Liver (tissue), 9 donors: ENCODE data around the gene FGF3. TPM values are rescaled to one million over a fixed set of nuclear protein-coding genes. Genes with fewer than 3 reads are reported as not detected.

Source experiments
- DNase-seq: peaks from one replicate; pipeline ENCODE4 v3.0.0-alpha.2; 2017; ENCODE audit warnings: low spot score
- H3K27ac ChIP-seq, 2 donors: one replicate each; pipeline ENCODE4 v1.7.0; 2013; ENCODE audit warnings: inconsistent platforms in 2 of 2, low read length in 2 of 2, control low read depth in 1 of 2, low read depth in 1 of 2, mild to moderate bottlenecking in 1 of 2
- H3K27me3 ChIP-seq, 4 donors: one replicate each; pipeline versions ENCODE4 v1.6.1 to v1.7.0; 2013; ENCODE audit warnings: low read length in 3 of 4, inconsistent platforms in 1 of 4, mild to moderate bottlenecking in 1 of 4, moderate library complexity in 1 of 4; ENCODE audit not compliant: control insufficient read depth in 4 of 4, insufficient read depth in 4 of 4
- H3K36me3 ChIP-seq, 4 donors: one replicate each; pipeline versions ENCODE4 v1.6.1 to v1.7.0; 2013; ENCODE audit warnings: low read length in 3 of 4, mild to moderate bottlenecking in 3 of 4, low read depth in 1 of 4, moderate library complexity in 1 of 4; ENCODE audit not compliant: control insufficient read depth in 4 of 4, insufficient read depth in 3 of 4
- H3K4me1 ChIP-seq, 4 donors: one replicate each; pipeline versions ENCODE4 v1.6.1 to v1.7.0; 2013; ENCODE audit warnings: low read length in 3 of 4, mild to moderate bottlenecking in 3 of 4, moderate library complexity in 1 of 4; ENCODE audit not compliant: control insufficient read depth in 4 of 4, insufficient read depth in 4 of 4
- H3K4me3 ChIP-seq, 3 donors: one replicate each; pipeline versions ENCODE4 v1.6.1 to v1.7.0; 2013; ENCODE audit warnings: low read length in 3 of 3, control low read depth in 1 of 3, low read depth in 1 of 3, mild to moderate bottlenecking in 1 of 3
- H3K9ac ChIP-seq, 2 donors: one replicate each; pipeline ENCODE4 v1.7.0; 2013; ENCODE audit warnings: low read length in 2 of 2, mild to moderate bottlenecking in 2 of 2, moderate library complexity in 2 of 2, control low read depth in 1 of 2, low read depth in 1 of 2
- H3K9me3 ChIP-seq, 4 donors: one replicate each; pipeline versions ENCODE4 v1.6.1 to v1.7.0; 2013; ENCODE audit warnings: low read length in 3 of 4; ENCODE audit not compliant: control insufficient read depth in 4 of 4
- EGR1 ChIP-seq, 2 donors: IDR thresholded peaks; 2 replicates each; pipeline ENCODE4 v1.6.1; 2016 to 2018; ENCODE audit warnings: antibody characterized with exemption in 2 of 2, low read depth in 2 of 2
- FOXA1 ChIP-seq: IDR thresholded peaks from 2 replicates; pipeline ENCODE4 v1.6.1; 2016; ENCODE audit warnings: antibody characterized with exemption
- FOXA2 ChIP-seq: IDR thresholded peaks from 2 replicates; pipeline ENCODE4 v1.6.1; 2016; ENCODE audit warnings: antibody characterized with exemption
- GABPA ChIP-seq, 2 donors: IDR thresholded peaks in 1 of 2; conservative IDR thresholded peaks in 1 of 2; 2 replicates each; pipeline ENCODE4 v1.6.1; 2016; ENCODE audit warnings: antibody characterized with exemption in 2 of 2, mild to moderate bottlenecking in 1 of 2, moderate library complexity in 1 of 2
- HNF4A ChIP-seq, 2 donors: conservative IDR thresholded peaks; 2 replicates each; pipeline ENCODE4 v1.6.1; 2016; ENCODE audit warnings: antibody characterized with exemption in 2 of 2, mild to moderate bottlenecking in 2 of 2
- HNF4G ChIP-seq: IDR thresholded peaks from 2 replicates; pipeline ENCODE4 v1.6.1; 2016; ENCODE audit warnings: antibody characterized with exemption
- JUND ChIP-seq, 2 donors: IDR thresholded peaks; 2 replicates each; pipeline ENCODE4 v1.6.1; 2016; ENCODE audit warnings: antibody characterized with exemption in 2 of 2
- NR2F2 ChIP-seq: IDR thresholded peaks from 2 replicates; pipeline ENCODE4 v1.6.1; 2016; ENCODE audit warnings: antibody characterized with exemption
- RAD21 ChIP-seq, 2 donors: IDR thresholded peaks; 2 replicates each; pipeline ENCODE4 v1.6.1; 2016; ENCODE audit warnings: antibody characterized with exemption in 2 of 2, mild to moderate bottlenecking in 2 of 2
- RXRA ChIP-seq, 2 donors: IDR thresholded peaks; 2 replicates each; pipeline ENCODE4 v1.6.1; 2017 to 2018; ENCODE audit warnings: antibody characterized with exemption in 2 of 2, mild to moderate bottlenecking in 1 of 2
- SP1 ChIP-seq: IDR thresholded peaks from 2 replicates; pipeline ENCODE4 v1.6.1; 2018; ENCODE audit warnings: antibody characterized with exemption, mild to moderate bottlenecking
- TAF1 ChIP-seq: conservative IDR thresholded peaks from 2 replicates; pipeline ENCODE4 v1.6.1; 2016; ENCODE audit warnings: antibody characterized with exemption, mild to moderate bottlenecking
- YY1 ChIP-seq: IDR thresholded peaks from 2 replicates; pipeline ENCODE4 v1.6.1; 2016; ENCODE audit warnings: antibody characterized with exemption, mild to moderate bottlenecking
- whole genome bisulfite sequencing: extraction: QIAGEN DNeasy Blood & Tissue Kit; methylation state at CpG from one replicate; pipeline ENCODE4 v1.1.7; 2013; 5-methylcytosine and 5-hydroxymethylcytosine counted together
- polyA plus RNA-seq, 2 donors: library from polyadenylated mRNA; stranded (reverse) in 1 of 2; unstranded in 1 of 2; fragments of 200-250 nt in 1 of 2; fragments of >200 nt in 1 of 2; fragmentation: Nextera tagmentation in 1 of 2; extraction: Ambion mirVana in 1 of 2; gene quantifications; one replicate each; pipeline versions ENCODE4 v1.2.1 to v1.2.3, GENCODE V29; 2013 to 2015
- total RNA-seq, 2 donors: library from RNA; depleted of rRNA; stranded (reverse); fragments of >200 nt; gene quantifications; one replicate each; pipeline ENCODE4 v1.2.3, GENCODE V29; 2014
- TF ChIP-seq, protein P1 (sequence below): IDR thresholded peaks from 2 replicates; pipeline ENCODE4 v1.6.1; 2016; ENCODE audit warnings: antibody characterized with exemption, mild to moderate bottlenecking
- TF ChIP-seq, protein P2 (sequence below): IDR thresholded peaks from 2 replicates; pipeline ENCODE4 v1.6.1; 2016; ENCODE audit warnings: antibody characterized with exemption
- TF ChIP-seq, protein P3 (sequence below): IDR thresholded peaks from 2 replicates; pipeline ENCODE4 v1.6.1; 2016; ENCODE audit warnings: antibody characterized with exemption
- TF ChIP-seq, protein P4 (sequence below): fragments of 150-350 bp; IDR thresholded peaks from 2 replicates; pipeline ENCODE4 v1.5.1; 2017; ENCODE audit warnings: improper control_type of control experiment, low read depth, low read length; ENCODE audit not compliant: missing input control
- TF ChIP-seq, protein P5 (sequence below): IDR thresholded peaks from 2 replicates; pipeline ENCODE4 v1.6.1; 2016; ENCODE audit warnings: antibody characterized with exemption
- donor health status: healthy.
- donor health status: healthy.
- donor health status: healthy.
- donor health status: healthy.
- donor health status: healthy.

The FGF3 gene
- total and polyA plus RNA-seq, 4 donors, result not detected

DNA sequence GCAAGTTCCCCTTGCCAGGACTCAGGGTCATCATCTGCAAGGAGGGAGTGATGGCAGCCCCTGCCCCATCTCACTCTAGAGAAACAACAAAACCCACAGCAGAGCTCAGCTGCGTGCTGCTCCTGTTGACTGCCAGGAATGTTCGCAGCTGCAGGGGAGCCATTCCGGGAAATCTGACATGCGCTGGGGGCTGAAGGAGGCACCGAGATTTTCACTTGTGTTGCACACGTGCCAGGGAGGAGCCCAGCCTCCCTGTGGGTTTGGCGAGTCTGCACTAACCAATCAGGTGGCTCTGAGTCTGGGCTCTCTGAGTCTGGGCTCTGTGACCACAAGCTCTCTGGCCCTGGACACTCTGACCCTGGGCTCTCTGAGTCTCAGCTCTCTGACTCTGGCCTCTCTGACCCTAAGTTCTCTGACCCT is 10.5 kb downstream of the FGF3 start:
- Histone ChIP-seq H3K27ac (no peak overlapping the region), H3K4me1 (peaks cover 0 to 9% (median 4%) of the 10 kb centered on the region in 4 donors), H3K9ac (no peak overlapping the region), H3K36me3 (no peaks in the 10 kb centered on the region), H3K4me3 (no peak overlapping the region), H3K27me3 (no peaks in the 10 kb centered on the region), H3K9me3 (no peaks in the 10 kb centered on the region)
- TF ChIP-seq RXRA (IDR thresholded peaks at IDR 0.05) (peak; percentile 23 to 77), FOXA2 (no peak), SP1 (no peak), RAD21 (IDR thresholded peaks at IDR 0.05) (no peak)
- TF ChIP-seq, protein P1, sequence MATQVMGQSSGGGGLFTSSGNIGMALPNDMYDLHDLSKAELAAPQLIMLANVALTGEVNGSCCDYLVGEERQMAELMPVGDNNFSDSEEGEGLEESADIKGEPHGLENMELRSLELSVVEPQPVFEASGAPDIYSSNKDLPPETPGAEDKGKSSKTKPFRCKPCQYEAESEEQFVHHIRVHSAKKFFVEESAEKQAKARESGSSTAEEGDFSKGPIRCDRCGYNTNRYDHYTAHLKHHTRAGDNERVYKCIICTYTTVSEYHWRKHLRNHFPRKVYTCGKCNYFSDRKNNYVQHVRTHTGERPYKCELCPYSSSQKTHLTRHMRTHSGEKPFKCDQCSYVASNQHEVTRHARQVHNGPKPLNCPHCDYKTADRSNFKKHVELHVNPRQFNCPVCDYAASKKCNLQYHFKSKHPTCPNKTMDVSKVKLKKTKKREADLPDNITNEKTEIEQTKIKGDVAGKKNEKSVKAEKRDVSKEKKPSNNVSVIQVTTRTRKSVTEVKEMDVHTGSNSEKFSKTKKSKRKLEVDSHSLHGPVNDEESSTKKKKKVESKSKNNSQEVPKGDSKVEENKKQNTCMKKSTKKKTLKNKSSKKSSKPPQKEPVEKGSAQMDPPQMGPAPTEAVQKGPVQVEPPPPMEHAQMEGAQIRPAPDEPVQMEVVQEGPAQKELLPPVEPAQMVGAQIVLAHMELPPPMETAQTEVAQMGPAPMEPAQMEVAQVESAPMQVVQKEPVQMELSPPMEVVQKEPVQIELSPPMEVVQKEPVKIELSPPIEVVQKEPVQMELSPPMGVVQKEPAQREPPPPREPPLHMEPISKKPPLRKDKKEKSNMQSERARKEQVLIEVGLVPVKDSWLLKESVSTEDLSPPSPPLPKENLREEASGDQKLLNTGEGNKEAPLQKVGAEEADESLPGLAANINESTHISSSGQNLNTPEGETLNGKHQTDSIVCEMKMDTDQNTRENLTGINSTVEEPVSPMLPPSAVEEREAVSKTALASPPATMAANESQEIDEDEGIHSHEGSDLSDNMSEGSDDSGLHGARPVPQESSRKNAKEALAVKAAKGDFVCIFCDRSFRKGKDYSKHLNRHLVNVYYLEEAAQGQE, result no peak
- DNase-seq, result no peak
- 59% methylated on average over 7 of the region's 7 CpGs for WGBS

DNA sequence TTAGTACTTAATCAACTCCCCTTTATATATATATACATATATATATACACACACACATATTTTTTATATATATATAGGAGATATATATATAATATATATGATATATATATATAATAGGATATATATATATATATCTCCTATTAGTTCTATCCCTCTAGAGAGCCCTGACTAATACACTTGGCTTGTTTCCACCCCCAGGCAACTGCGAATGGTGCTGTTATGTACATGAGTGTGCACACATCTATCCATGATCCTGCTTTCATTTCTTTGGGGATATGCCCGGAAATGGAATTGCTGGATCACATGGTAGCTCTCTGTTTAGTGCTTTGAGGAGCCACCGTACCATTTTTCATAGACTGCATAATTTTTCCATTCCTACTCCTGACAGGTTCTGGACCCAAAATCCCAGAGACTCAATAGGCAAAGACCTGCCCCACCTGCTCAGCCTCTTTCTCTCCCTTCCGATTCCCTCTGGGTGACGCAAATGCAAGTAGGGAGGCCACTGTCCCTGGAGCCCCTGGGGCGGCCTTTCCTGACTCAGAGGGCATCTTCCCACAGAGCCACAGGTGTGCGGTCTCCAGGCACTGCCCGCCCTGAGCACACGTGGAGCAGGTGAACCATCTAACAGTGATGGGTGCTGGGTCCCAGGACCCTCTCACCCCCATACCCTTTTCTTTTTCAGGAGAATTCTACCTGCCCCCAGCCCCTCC is 12.0 kb downstream of the FGF3 start:
- Histone ChIP-seq H3K27ac (no peak overlapping the region), H3K9ac (no peak overlapping the region), H3K27me3 (no peaks in the 10 kb centered on the region), H3K36me3 (no peaks in the 10 kb centered on the region), H3K4me1 (peaks cover 0 to 9% (median 4%) of the 10 kb centered on the region in 4 donors), H3K9me3 (no peaks in the 10 kb centered on the region), H3K4me3 (no peak overlapping the region)
- no peak for DNase-seq
- WGBS, result 94% methylated on average over 9 of the region's 9 CpGs
- TF ChIP-seq, protein P2, sequence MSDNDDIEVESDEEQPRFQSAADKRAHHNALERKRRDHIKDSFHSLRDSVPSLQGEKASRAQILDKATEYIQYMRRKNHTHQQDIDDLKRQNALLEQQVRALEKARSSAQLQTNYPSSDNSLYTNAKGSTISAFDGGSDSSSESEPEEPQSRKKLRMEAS, result no peak
- TF ChIP-seq HNF4G (no peak), TAF1 (no peak), NR2F2 (no peak), EGR1 (IDR thresholded peaks at IDR 0.05; ENCODE audit: low read depth in 2 of 2) (no peak), FOXA1 (no peak), RAD21 (IDR thresholded peaks at IDR 0.05) (no peak), YY1 (no peak), HNF4A (conservative IDR thresholded peaks at IDR 0.05) (no peak), GABPA (IDR thresholded peaks at IDR 0.05 in 1 of 2, conservative IDR thresholded peaks at IDR 0.05 in 1 of 2) (no peak), RXRA (IDR thresholded peaks at IDR 0.05) (no peak), FOXA2 (no peak), SP1 (no peak), JUND (IDR thresholded peaks at IDR 0.05) (no peak)
- TF ChIP-seq, protein P3, sequence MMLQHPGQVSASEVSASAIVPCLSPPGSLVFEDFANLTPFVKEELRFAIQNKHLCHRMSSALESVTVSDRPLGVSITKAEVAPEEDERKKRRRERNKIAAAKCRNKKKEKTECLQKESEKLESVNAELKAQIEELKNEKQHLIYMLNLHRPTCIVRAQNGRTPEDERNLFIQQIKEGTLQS, result no peak
- TF ChIP-seq, protein P1, result no peak
- TF ChIP-seq, protein P4, sequence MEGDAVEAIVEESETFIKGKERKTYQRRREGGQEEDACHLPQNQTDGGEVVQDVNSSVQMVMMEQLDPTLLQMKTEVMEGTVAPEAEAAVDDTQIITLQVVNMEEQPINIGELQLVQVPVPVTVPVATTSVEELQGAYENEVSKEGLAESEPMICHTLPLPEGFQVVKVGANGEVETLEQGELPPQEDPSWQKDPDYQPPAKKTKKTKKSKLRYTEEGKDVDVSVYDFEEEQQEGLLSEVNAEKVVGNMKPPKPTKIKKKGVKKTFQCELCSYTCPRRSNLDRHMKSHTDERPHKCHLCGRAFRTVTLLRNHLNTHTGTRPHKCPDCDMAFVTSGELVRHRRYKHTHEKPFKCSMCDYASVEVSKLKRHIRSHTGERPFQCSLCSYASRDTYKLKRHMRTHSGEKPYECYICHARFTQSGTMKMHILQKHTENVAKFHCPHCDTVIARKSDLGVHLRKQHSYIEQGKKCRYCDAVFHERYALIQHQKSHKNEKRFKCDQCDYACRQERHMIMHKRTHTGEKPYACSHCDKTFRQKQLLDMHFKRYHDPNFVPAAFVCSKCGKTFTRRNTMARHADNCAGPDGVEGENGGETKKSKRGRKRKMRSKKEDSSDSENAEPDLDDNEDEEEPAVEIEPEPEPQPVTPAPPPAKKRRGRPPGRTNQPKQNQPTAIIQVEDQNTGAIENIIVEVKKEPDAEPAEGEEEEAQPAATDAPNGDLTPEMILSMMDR, result no peak
- TF ChIP-seq, protein P5, sequence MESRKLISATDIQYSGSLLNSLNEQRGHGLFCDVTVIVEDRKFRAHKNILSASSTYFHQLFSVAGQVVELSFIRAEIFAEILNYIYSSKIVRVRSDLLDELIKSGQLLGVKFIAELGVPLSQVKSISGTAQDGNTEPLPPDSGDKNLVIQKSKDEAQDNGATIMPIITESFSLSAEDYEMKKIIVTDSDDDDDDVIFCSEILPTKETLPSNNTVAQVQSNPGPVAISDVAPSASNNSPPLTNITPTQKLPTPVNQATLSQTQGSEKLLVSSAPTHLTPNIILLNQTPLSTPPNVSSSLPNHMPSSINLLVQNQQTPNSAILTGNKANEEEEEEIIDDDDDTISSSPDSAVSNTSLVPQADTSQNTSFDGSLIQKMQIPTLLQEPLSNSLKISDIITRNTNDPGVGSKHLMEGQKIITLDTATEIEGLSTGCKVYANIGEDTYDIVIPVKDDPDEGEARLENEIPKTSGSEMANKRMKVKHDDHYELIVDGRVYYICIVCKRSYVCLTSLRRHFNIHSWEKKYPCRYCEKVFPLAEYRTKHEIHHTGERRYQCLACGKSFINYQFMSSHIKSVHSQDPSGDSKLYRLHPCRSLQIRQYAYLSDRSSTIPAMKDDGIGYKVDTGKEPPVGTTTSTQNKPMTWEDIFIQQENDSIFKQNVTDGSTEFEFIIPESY, result no peak
